Nucleus accumbens (tissue), 56 donors: Measurements from ENCODE around the gene MYOZ2.

ENCODE experiments used
- DNase-seq, 56 donors: peaks; one replicate each; lab custom pipeline; 2025; lab: John Stamatoyannopoulos, UW

Gene MYOZ2

GRCh38 chr4:119189638-119190037, 54.0 kb downstream of the MYOZ2 start:
- no peak for DNase-seq

DNA sequence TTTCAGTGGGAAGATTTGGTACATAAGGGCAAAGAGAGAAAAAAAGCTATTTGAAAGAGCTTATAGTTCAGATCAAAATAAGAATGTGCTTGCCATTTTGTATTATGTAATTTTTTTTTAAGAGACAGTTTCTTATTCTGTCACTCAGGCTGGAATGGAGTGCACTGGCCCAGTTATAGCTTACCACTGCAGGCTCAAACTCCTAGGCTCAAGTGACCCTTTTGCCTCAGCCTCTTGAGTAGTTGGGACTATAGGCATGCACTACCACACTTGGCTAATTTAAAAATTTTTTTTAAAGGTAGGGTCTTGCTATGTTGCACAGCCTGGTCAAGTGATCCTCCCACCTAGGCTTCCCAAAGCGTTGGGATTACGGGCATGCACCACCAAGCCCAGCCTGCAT, 54.7 kb downstream of the MYOZ2 start:
- no peak for DNase-seq

- no peak for DNase-seq
These were observed 55.9 kb downstream of the MYOZ2 start for GRCh38 chr4:119191505-119191904.

DNA sequence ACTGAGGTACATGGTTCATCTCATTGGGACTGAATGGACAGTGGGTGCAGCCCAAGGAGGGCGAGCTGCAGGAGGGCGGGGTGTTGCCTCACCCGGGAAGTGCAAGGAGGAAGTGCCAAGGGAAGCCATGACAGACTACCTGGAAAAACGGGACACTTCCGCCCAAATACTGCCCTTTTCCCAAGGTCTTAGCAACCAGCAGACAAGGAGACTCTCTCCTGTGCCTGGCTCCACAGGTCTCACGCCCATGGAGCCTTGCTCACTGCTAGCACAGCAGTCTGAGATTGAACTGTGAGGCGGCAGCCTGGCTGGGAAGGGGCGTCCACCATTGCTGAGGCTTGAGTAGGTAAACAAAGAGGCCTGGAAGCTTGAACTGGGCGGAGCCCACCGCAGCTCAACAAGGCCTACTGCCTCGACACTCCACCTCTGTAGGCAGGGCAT, 62.2 kb downstream of the MYOZ2 start:
- no peak for DNase-seq

- DNase-seq: no peak
These were observed 69.3 kb downstream of the MYOZ2 start for GRCh38 chr4:119204916-119205315.

DNA sequence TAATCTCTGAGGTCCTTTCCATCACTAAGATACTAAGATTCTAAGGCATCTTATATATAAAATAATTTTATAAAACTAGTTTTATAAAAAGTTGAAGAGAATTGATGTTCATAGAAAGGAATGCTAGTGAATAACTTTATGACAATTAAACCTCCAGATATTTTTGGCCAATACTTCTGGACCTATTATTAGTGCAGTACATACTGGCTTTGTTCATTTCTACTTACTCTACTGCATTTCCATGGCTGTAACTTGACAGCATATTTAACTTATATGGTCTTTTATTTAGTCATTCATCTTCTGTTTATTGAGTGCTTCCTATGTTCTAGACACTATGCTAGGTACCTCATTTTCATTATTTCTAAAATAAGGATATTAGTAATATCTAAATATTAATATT, 70.1 kb downstream of the MYOZ2 start:
- no peak for DNase-seq

DNA sequence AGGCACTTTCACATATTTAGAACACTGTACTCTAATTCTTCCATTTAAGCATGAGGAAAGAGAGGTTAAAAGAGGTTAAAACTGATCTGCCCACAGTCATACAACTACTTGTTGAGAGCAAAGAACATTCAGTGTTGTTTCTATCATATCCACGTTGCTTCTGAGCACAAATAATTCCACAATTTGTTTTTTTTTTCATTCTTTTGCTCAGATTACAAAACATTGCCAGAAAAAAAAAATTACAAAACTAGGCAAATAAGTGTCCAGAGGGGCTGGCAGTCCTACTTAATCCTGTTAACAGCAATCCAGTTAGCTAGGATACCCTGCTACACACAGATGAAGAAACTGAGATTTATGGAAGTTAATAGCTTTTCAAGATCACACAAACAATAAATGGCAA, 70.5 kb downstream of the MYOZ2 start:
- DNase-seq: no peak

DNA sequence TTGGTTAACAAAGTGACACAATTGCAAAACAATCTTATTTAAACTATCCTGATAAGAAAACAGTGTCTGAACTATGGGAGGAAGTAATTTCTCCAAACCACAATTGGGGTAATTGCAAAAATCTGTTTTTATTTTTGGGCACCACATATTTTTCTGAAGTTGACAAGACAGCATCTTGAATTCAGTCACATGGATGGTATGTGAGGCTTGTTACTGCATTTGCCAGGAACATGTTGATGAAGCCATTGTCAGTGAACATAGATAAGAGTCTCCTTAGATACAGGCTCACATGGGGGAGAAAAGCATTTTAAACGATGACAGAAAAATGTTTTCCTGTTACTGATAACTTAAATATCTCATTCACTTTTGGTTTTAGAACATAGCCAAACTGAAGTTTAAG, 71.4 kb downstream of the MYOZ2 start:
- no peak for DNase-seq

- DNase-seq: no peak
These were observed 73.4 kb downstream of the MYOZ2 start for GRCh38 chr4:119209077-119209476.

- DNase-seq: no peak
These were observed 74.0 kb downstream of the MYOZ2 start for GRCh38 chr4:119209586-119209985.

GRCh38 chr4:119210775-119211174, 75.1 kb downstream of the MYOZ2 start:
- DNase-seq: no peak

GRCh38 chr4:119211867-119212233, 76.2 kb downstream of the MYOZ2 start:
- peak in 1 of 56 donors; percentile 42 for DNase-seq

DNA sequence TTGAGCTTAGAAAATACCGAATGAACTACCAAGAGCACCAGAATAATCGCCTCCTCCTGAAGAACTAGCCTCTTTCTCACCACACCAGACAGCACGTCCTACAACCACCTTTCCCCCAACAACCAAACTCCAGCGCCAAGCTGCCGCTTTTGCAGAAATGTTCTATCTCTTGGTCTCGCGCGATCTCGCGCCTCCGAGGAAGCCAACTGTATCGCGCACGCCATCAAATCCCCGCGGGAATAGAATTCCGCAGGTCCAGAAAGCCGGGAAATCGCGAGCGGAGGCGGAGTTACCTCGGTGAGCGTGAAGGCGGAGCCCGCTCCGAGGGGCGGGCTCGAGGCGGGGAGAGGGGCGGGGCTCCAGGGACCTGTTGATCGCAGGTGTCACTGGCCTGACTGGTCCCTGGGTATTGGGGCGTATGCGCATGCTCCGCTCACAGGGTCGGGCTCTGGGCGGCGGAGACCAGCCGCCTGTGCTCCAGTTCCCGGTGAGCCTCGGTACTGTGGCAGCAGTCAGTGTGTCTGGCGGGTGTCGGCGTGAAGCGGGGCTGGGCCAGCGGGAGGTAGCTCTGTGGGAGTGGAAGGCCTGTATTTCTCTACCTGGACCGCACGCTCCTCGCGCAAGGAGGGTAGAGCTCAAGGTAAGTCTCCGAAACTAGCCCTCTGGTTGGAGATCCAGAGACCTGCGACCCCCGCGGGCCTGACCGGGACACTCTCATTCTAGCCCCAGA, 76.8 kb downstream of the MYOZ2 start, which contains the start of gene USP53:
USP53 (plus strand) TSS at position 480 of the 730 bp plus-strand sequence. CDS start 27,047 bp downstream, outside the sequence.
- peak; percentile 47 to 98 (median 88) for DNase-seq

DNA sequence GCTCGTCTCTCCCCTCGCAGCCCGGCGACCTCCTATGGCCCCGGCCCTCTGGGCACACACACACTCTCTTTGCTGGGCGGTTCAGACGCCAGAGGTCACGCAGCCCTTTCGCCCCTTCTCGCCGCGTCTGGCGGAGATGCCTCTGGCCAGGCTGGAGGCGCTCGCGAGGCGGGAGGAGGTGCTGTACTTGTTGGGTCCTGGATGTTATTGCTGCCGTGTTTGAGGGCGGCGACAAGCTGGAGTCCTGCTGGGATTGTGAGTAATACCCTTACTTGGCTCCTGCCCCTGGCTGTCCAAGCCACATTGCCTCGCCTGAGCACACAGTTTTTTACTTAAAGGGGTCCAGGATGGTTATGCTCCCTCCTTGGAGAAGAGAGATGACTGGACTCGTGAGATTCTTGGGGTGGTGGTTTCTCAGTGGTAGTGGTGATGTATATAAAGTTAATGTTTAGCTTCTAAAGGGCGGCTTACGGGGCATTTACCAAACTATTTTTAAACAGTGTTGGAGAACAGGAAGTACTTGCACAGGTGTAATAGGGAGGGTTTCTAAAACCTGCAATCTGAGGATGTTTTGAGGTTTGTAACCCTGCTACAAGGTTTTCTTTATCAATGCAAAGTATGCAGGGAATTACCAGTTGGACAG, 77.5 kb downstream of the MYOZ2 start:
- DNase-seq: peak in 54 of 56 donors; percentile 7 to 85 (median 64)

DNA sequence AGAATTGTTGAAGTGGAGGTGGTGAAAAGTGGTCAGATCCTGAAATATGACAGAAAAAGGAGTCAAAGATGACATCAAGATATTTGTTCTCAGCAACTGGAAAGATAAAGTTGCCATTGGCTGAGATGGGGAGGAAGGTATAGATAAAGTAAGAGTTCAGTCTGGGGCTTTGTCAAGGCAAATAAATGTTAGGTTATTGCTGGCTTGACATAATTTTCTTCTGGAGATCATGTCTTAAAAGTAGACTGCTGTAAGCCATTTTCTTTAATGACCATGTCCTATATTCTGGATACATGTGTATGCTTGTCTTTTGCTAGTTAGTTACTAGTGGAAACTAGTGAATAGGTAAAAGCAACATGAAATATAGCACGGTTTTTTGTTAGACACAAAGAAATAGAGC, 82.5 kb downstream of the MYOZ2 start:
- DNase-seq: no peak

- no peak for DNase-seq
These were observed 85.8 kb downstream of the MYOZ2 start for GRCh38 chr4:119221412-119221811.

GRCh38 chr4:119227690-119228089, 92.1 kb downstream of the MYOZ2 start:
- no peak for DNase-seq

DNA sequence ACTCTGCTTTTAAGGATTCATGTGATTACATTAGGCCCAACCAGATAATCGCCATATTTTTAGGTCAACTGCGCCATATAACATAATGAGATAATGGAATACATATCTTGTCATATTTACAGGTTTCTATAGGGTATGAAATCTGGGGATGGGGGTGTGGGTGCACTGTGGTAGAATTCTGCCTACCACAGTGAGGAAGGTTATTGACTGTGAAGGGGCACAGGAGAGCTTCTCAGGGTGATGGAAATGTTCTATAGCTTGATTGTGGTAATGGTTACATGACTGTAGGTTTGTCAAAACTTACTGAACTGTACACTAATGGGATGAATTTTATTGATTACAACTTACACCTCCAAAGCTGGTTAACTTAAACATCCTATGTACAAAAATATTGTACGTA, 92.8 kb downstream of the MYOZ2 start:
- no peak for DNase-seq

- no peak for DNase-seq
These were observed 94.5 kb downstream of the MYOZ2 start for GRCh38 chr4:119229908-119230687.

GRCh38 chr4:119231491-119231890, 95.9 kb downstream of the MYOZ2 start:
- DNase-seq: no peak

GRCh38 chr4:119232286-119232685, 96.7 kb downstream of the MYOZ2 start:
- no peak for DNase-seq
